Central memory CD8-positive, alpha-beta T cell (primary cell): ENCODE measurements around the gene WDR1.
"Not testable (repeated sequence)": the region's sequence is repeated elsewhere in the genome, so short reads cannot be mapped to it uniquely, and the experiment has no call there.

Source experiments
- ATAC-seq: fragments of 150-1000 bp; cut with Tn5 transposase; replicated peaks from 2 replicates; pipeline ENCODE4 v1.10.0; 2022; ENCODE audit warnings: mild to moderate bottlenecking, moderate FRiP score, moderate number of reproducible peaks; ENCODE audit not compliant: poor library complexity, severe bottlenecking; ENCODE audit errors: extremely low read depth
- DNase-seq, 2 donors: peaks; one replicate each; pipeline ENCODE4 v3.0.0; 2021; ENCODE audit warnings: low spot score in 2 of 2
- H3K27ac Mint-ChIP-seq: one replicate; pipeline ENCODE4 v1.8.0; 2022; ENCODE audit warnings: low read depth, mild to moderate bottlenecking, moderate library complexity, mixed read lengths
- H3K27me3 Mint-ChIP-seq: one replicate; pipeline ENCODE4 v1.8.0; 2022; ENCODE audit warnings: mixed read lengths
- H3K36me3 Mint-ChIP-seq: one replicate; pipeline ENCODE4 v1.8.0; 2022; ENCODE audit warnings: mild to moderate bottlenecking, moderate library complexity, mixed read lengths; ENCODE audit not compliant: insufficient read depth
- H3K4me1 Mint-ChIP-seq: one replicate; pipeline ENCODE4 v1.8.0; 2022; ENCODE audit warnings: mixed read lengths
- H3K4me3 Mint-ChIP-seq: one replicate; pipeline ENCODE4 v1.8.0; 2022; ENCODE audit warnings: mild to moderate bottlenecking, moderate library complexity, mixed read lengths
- H3K9me3 Mint-ChIP-seq: one replicate; pipeline ENCODE4 v1.8.0; 2022; ENCODE audit warnings: mixed read lengths

WDR1 gene

GRCh38 chr4:10127531-10127930 lies 10.9 kb upstream of the WDR1 start:
- ATAC-seq, H3K4me3 Mint-ChIP-seq, H3K27ac Mint-ChIP-seq, DNase-seq, H3K4me1 Mint-ChIP-seq, H3K9me3 Mint-ChIP-seq, H3K36me3 Mint-ChIP-seq: not testable (repeated sequence)
- peaks cover 11% of the 10 kb centered on the region for H3K27me3 Mint-ChIP-seq

- H3K9me3 Mint-ChIP-seq, result no peaks in the 10 kb centered on the region
- no peaks in the 10 kb centered on the region for H3K4me1 Mint-ChIP-seq
- no peaks in the 10 kb centered on the region for H3K36me3 Mint-ChIP-seq
- no peak overlapping the region for H3K27ac Mint-ChIP-seq
- no peak for ATAC-seq
- DNase-seq, result no peak
- no peak overlapping the region for H3K4me3 Mint-ChIP-seq
- no peaks in the 10 kb centered on the region for H3K27me3 Mint-ChIP-seq
Measured at GRCh38 chr4:10124167-10124930, 7.8 kb upstream of the WDR1 start.

GRCh38 chr4:10123227-10124101 lies 6.9 kb upstream of the WDR1 start:
- no peaks in the 10 kb centered on the region for H3K9me3 Mint-ChIP-seq
- no peak overlapping the region for H3K4me3 Mint-ChIP-seq
- no peaks in the 10 kb centered on the region for H3K27me3 Mint-ChIP-seq
- no peak overlapping the region for H3K27ac Mint-ChIP-seq
- H3K36me3 Mint-ChIP-seq, result peaks cover 2% of the 10 kb centered on the region
- no peaks in the 10 kb centered on the region for H3K4me1 Mint-ChIP-seq
- DNase-seq, result no peak
- no peak for ATAC-seq

GRCh38 chr4:10122236-10122932 lies 5.8 kb upstream of the WDR1 start:
- H3K9me3 Mint-ChIP-seq, result no peaks in the 10 kb centered on the region
- H3K36me3 Mint-ChIP-seq, result peaks cover 7% of the 10 kb centered on the region
- no peaks in the 10 kb centered on the region for H3K27me3 Mint-ChIP-seq
- DNase-seq (no peak), ATAC-seq (no peak)
- H3K27ac Mint-ChIP-seq, result peak overlapping the region; percentile 47
- H3K4me1 Mint-ChIP-seq, result peaks cover 5% of the 10 kb centered on the region
- H3K4me3 Mint-ChIP-seq, result no peak overlapping the region

- Mint-ChIP-seq H3K9me3 (no peaks in the 10 kb centered on the region), H3K4me3 (no peak overlapping the region), H3K4me1 (peaks cover 12% of the 10 kb centered on the region), H3K27me3 (no peaks in the 10 kb centered on the region), H3K36me3 (peaks cover 13% of the 10 kb centered on the region), H3K27ac (no peak overlapping the region)
- no peak for ATAC-seq
- no peak for DNase-seq
Measured at GRCh38 chr4:10121568-10122208, 5.1 kb upstream of the WDR1 start.

GRCh38 chr4:10120943-10121567 lies 4.5 kb upstream of the WDR1 start:
- no peak for ATAC-seq
- no peaks in the 10 kb centered on the region for H3K9me3 Mint-ChIP-seq
- H3K27ac Mint-ChIP-seq, result no peak overlapping the region
- H3K27me3 Mint-ChIP-seq, result no peaks in the 10 kb centered on the region
- H3K4me3 Mint-ChIP-seq, result no peak overlapping the region
- DNase-seq, result no peak
- H3K4me1 Mint-ChIP-seq, result peaks cover 12% of the 10 kb centered on the region
- peaks cover 14% of the 10 kb centered on the region for H3K36me3 Mint-ChIP-seq

- Mint-ChIP-seq H3K27me3 (no peaks in the 10 kb centered on the region), H3K4me1 (peaks cover 25% of the 10 kb centered on the region), H3K9me3 (no peaks in the 10 kb centered on the region), H3K27ac (no peak overlapping the region), H3K4me3 (no peak overlapping the region), H3K36me3 (peaks cover 26% of the 10 kb centered on the region)
- DNase-seq (no peak), ATAC-seq (no peak)
Measured at GRCh38 chr4:10119773-10120172, 3.2 kb upstream of the WDR1 start.

- Mint-ChIP-seq H3K27ac (no peak overlapping the region), H3K9me3 (no peaks in the 10 kb centered on the region), H3K27me3 (no peaks in the 10 kb centered on the region), H3K4me3 (no peak overlapping the region), H3K4me1 (peaks cover 30% of the 10 kb centered on the region), H3K36me3 (peaks cover 30% of the 10 kb centered on the region)
- DNase-seq (no peak), ATAC-seq (no peak)
Measured at GRCh38 chr4:10119278-10119677, 2.7 kb upstream of the WDR1 start.

- Mint-ChIP-seq H3K36me3 (peaks cover 40% of the 10 kb centered on the region), H3K27ac (peak overlapping the region; percentile 96), H3K9me3 (no peaks in the 10 kb centered on the region), H3K4me3 (peak overlapping the region; percentile 98), H3K4me1 (peaks cover 40% of the 10 kb centered on the region), H3K27me3 (no peaks in the 10 kb centered on the region)
- ATAC-seq, result no peak
- DNase-seq, result no peak
Measured at GRCh38 chr4:10118048-10119004, 1.7 kb upstream of the WDR1 start.

GRCh38 chr4:10117359-10118047 lies 904 bp upstream of the WDR1 start:
- Mint-ChIP-seq H3K4me1 (peaks cover 48% of the 10 kb centered on the region), H3K9me3 (no peaks in the 10 kb centered on the region), H3K27ac (peak overlapping the region; percentile 96), H3K36me3 (peaks cover 45% of the 10 kb centered on the region), H3K27me3 (no peaks in the 10 kb centered on the region), H3K4me3 (peak overlapping the region; percentile 98)
- ATAC-seq, result no peak
- DNase-seq, result no peak
